NT2/D1 (cell line): ENCODE results near the gene LARGE1.

ENCODE experiments used
- DNase-seq: peaks from one replicate; pipeline ENCODE4 v3.0.0-alpha.2; 2011; ENCODE audit warnings: low read depth, low spot score
- H3K27me3 ChIP-seq: 2 replicates; pipeline ENCODE4 v1.6.0; 2011; ENCODE audit warnings: mild to moderate bottlenecking; ENCODE audit not compliant: insufficient read length, insufficient read depth
- H3K36me3 ChIP-seq: 2 replicates; pipeline ENCODE4 v1.6.1; 2011; ENCODE audit warnings: mild to moderate bottlenecking, low read length, mixed read lengths; ENCODE audit not compliant: insufficient read depth, insufficient read length
- H3K4me1 ChIP-seq: 2 replicates; pipeline ENCODE4 v1.5.1; 2011; ENCODE audit not compliant: insufficient read depth, insufficient read length
- H3K4me3 ChIP-seq: 2 replicates; pipeline ENCODE4 v1.5.1; 2011; ENCODE audit warnings: low read depth; ENCODE audit not compliant: insufficient read length
- H3K9ac ChIP-seq: 2 replicates; pipeline ENCODE4 v1.6.0; 2011; ENCODE audit warnings: low read depth; ENCODE audit not compliant: insufficient read length
- H3K9me3 ChIP-seq: 2 replicates; pipeline ENCODE4 v1.5.1; 2011; ENCODE audit warnings: mild to moderate bottlenecking, low read length; ENCODE audit not compliant: insufficient read depth
- SUZ12 ChIP-seq: IDR thresholded peaks from 2 replicates; pipeline ENCODE4 v1.6.1; 2011; ENCODE audit not compliant: insufficient read length, insufficient read depth; ENCODE audit errors: extremely low read depth
- YY1 ChIP-seq: IDR thresholded peaks from 2 replicates; pipeline ENCODE4 v1.6.1; 2011; ENCODE audit not compliant: insufficient read length, insufficient read depth
- ZNF274 ChIP-seq: IDR thresholded peaks from 2 replicates; pipeline ENCODE4 v1.6.1; 2011; ENCODE audit warnings: mild to moderate bottlenecking, low read depth, low read length

Gene LARGE1

GRCh38 chr22:33874206-33874605 lies 46.1 kb downstream of the LARGE1 start:
- no peak for DNase-seq
- Histone ChIP-seq H3K4me1 (peaks cover 2% of the 10 kb centered on the region), H3K27me3 (no peaks in the 10 kb centered on the region), H3K9ac (no peak overlapping the region), H3K9me3 (no peaks in the 10 kb centered on the region), H3K36me3 (no peaks in the 10 kb centered on the region), H3K4me3 (no peak overlapping the region)
- TF ChIP-seq ZNF274 (no peak), SUZ12 (no peak), YY1 (no peak)

GRCh38 chr22:33873666-33874065 lies 46.6 kb downstream of the LARGE1 start:
- DNase-seq = no peak

GRCh38 chr22:33873186-33873585 lies 47.1 kb downstream of the LARGE1 start:
- H3K9ac ChIP-seq = no peak overlapping the region
- peaks cover 2% of the 10 kb centered on the region for H3K4me1 ChIP-seq
- H3K27me3 ChIP-seq = no peaks in the 10 kb centered on the region
- no peaks in the 10 kb centered on the region for H3K36me3 ChIP-seq
- TF ChIP-seq ZNF274 = no peak
- no peak for TF ChIP-seq SUZ12
- no peak for TF ChIP-seq YY1
- H3K9me3 ChIP-seq = no peaks in the 10 kb centered on the region
- DNase-seq = no peak
- H3K4me3 ChIP-seq = no peak overlapping the region

More at GRCh38 chr22:33873666-33874065, 46.6 kb downstream of the LARGE1 start:
- Histone ChIP-seq H3K9ac (no peak overlapping the region), H3K9me3 (no peaks in the 10 kb centered on the region), H3K4me3 (no peak overlapping the region), H3K4me1 (peaks cover 2% of the 10 kb centered on the region), H3K27me3 (no peaks in the 10 kb centered on the region), H3K36me3 (no peaks in the 10 kb centered on the region)
- TF ChIP-seq ZNF274 = no peak

- no peak for DNase-seq
- Histone ChIP-seq H3K9me3 (no peaks in the 10 kb centered on the region), H3K36me3 (no peaks in the 10 kb centered on the region), H3K9ac (no peak overlapping the region), H3K4me1 (peaks cover 2% of the 10 kb centered on the region), H3K4me3 (no peak overlapping the region), H3K27me3 (no peaks in the 10 kb centered on the region)
- TF ChIP-seq YY1 (no peak), SUZ12 (no peak), ZNF274 (no peak)
These were observed 48.3 kb downstream of the LARGE1 start for GRCh38 chr22:33871935-33872334.

GRCh38 chr22:33869946-33870345 lies 50.3 kb downstream of the LARGE1 start:
- no peak for DNase-seq
- Histone ChIP-seq H3K9me3 (no peaks in the 10 kb centered on the region), H3K27me3 (no peaks in the 10 kb centered on the region), H3K36me3 (no peaks in the 10 kb centered on the region), H3K9ac (no peak overlapping the region), H3K4me3 (no peak overlapping the region), H3K4me1 (no peaks in the 10 kb centered on the region)
- TF ChIP-seq ZNF274 (no peak), SUZ12 (no peak), YY1 (no peak)

GRCh38 chr22:33867971-33868370 lies 52.3 kb downstream of the LARGE1 start:
- Histone ChIP-seq H3K36me3 (no peaks in the 10 kb centered on the region), H3K27me3 (no peaks in the 10 kb centered on the region), H3K4me3 (no peak overlapping the region), H3K4me1 (no peaks in the 10 kb centered on the region), H3K9me3 (no peaks in the 10 kb centered on the region), H3K9ac (no peak overlapping the region)
- DNase-seq = no peak
- TF ChIP-seq YY1 = no peak
- TF ChIP-seq ZNF274 = no peak
- TF ChIP-seq SUZ12 = no peak

GRCh38 chr22:33867118-33867866 lies 53.0 kb downstream of the LARGE1 start:
- no peaks in the 10 kb centered on the region for H3K36me3 ChIP-seq
- no peaks in the 10 kb centered on the region for H3K4me1 ChIP-seq
- no peaks in the 10 kb centered on the region for H3K9me3 ChIP-seq
- no peak for DNase-seq
- no peak overlapping the region for H3K4me3 ChIP-seq
- H3K27me3 ChIP-seq = no peaks in the 10 kb centered on the region
- no peak overlapping the region for H3K9ac ChIP-seq
- TF ChIP-seq SUZ12 (no peak), YY1 (no peak), ZNF274 (no peak)

- no peaks in the 10 kb centered on the region for H3K36me3 ChIP-seq
- no peaks in the 10 kb centered on the region for H3K9me3 ChIP-seq
- no peak overlapping the region for H3K4me3 ChIP-seq
- H3K4me1 ChIP-seq = no peaks in the 10 kb centered on the region
- no peak overlapping the region for H3K9ac ChIP-seq
- H3K27me3 ChIP-seq = no peaks in the 10 kb centered on the region
- TF ChIP-seq SUZ12 (no peak), YY1 (no peak), ZNF274 (no peak)
- no peak for DNase-seq
These were observed 53.8 kb downstream of the LARGE1 start for GRCh38 chr22:33866511-33866910.
